ENCODE results near the gene S100A3. TPM values are rescaled to one million over a fixed set of nuclear protein-coding genes. Genes with fewer than 3 reads are reported as not detected.

S100A3 gene
- total and polyA plus RNA-seq, 12 donors = 0.30 to 6.3 (median 2.5) TPM; not detected in 6

DNA sequence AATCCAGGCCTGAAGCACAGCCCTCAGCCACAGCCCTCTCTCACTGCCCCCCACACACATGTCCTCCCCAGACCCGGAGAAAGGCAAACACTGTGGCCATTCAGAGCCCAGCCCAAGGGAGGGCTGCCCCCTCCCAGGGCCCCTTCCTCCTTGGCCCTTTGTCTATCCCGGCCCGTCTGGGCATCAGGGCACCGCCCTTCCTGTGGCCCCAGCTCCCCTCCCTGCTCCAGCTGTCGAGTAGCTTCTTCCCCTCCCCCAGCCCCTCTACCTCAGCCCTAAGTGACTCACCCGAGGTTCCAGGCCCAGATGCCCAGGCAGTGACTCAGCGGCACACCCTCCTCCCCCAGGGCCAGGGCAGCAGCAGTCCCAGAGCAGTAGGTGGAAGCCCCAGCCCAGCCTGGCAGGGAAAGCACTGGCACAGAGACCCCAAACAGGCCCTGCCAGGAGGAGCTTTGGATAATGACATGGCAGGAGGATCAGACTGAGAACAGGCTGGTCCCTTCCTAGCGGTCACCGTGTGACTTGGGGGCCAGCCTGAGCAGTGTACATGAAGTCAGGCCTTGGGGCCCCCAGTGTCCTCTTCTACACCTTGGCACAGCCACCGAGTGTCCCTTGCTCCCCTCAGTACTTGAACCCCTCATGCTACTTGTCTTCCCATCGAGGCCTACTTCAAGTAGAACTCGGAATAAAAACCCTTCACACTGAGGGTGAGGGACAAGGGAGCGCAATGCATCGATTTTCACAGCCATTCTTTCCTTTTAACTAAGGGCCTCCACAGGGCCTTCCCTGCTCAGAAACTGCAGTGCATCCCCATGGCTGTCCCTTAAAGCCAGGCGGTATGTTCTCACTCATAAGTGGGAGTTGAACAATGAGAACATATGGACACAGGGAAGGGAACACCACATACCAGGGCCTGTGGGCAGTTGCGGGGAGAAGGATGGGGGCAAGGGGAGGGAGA is 17.6 kb upstream of the S100A3 start:
- Histone ChIP-seq H3K27me3 (no peaks in the 10 kb centered on the region), H3K4me1 (peaks cover 26 to 44% (median 36%) of the 10 kb centered on the region in 9 donors), H3K36me3 (no peaks in the 10 kb centered on the region), H3K4me3 (peak overlapping the region in 1 of 10 donors; percentile 12), H3K9me3 (no peaks in the 10 kb centered on the region), H3K27ac (peak overlapping the region; percentile 51 to 96 (median 85))
- DNase-seq = peak; percentile 90 to 92
- peak; percentile 85 to 96 (median 94) for ATAC-seq
- intact Hi-C loops (cut with DNase I) = loop anchor here in 9 of 10 donors (1.0 to 10.0 kb wide), 7 partner anchors 21 to 214 kb away; partner anchors contain the start of genes S100A9 (in 3 of the 9), S100A4 (in 1 of the 9) and S100A6 (in 1 of the 9)
- WGBS, 2 donors = 48 to 64% methylated on average over 16 of the region's 16 CpGs
- TF ChIP-seq CTCF (IDR thresholded peaks at IDR 0.05) = no peak

GRCh38 chr1:153565529-153566374 is 16.7 kb upstream of the S100A3 start, which contains the start of gene S100A2:
Gene S100A2 (minus strand): TSS chr1:153565844. CDS start chr1:153563877, 1,967 bp downstream.
- no peak for DNase-seq
- peak within 1 kb of the TSS in 1 of 10 donors; percentile 12 for H3K4me3 ChIP-seq
- 62 to 64% methylated on average over 8 of the region's 8 CpGs for WGBS, 2 donors

DNA sequence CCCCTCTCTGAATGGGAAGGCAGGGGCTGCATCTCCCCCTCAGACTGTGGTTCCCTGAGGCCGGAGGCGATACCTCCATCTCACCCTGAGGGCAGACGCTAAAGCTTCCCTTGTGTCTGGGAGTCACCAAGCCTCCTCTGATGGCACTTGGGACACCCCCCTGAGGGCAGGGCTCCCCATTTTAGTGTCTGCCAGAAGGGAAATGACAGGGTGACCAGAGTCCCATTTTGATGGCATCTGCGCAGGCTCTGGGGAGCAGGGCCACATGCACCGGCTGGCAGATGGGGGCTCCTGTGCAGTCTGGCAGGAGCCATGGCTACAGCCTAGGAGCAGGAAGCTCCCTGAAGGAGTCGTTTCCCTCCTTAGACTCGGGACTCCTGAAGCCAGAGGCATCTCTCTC is 14.9 kb upstream of the S100A3 start:
- Histone ChIP-seq H3K27ac (no peak overlapping the region), H3K27me3 (no peaks in the 10 kb centered on the region), H3K9me3 (no peaks in the 10 kb centered on the region), H3K4me3 (no peak overlapping the region), H3K4me1 (peaks cover 26 to 42% (median 36%) of the 10 kb centered on the region in 9 donors), H3K36me3 (no peaks in the 10 kb centered on the region)
- intact Hi-C loops (cut with DNase I) = loop anchor here in 4 of 10 donors (10.0 kb wide), 2 partner anchors 49 to 209 kb away; partner anchors contain the start of gene S100A9 (in 3 of the 4)
- 84 to 88% methylated on average over 7 of the region's 7 CpGs for WGBS, 2 donors
- ATAC-seq = no peak
- no peak for DNase-seq
- no peak for TF ChIP-seq CTCF (IDR thresholded peaks at IDR 0.05)

More at GRCh38 chr1:153565529-153566374, 16.7 kb upstream of the S100A3 start, which contains the start of gene S100A2:
- no peak for TF ChIP-seq CTCF (IDR thresholded peaks at IDR 0.05)
- no peaks in the 10 kb centered on the region for H3K36me3 ChIP-seq
- intact Hi-C loops (cut with DNase I) = loop anchor here in 9 of 10 donors (1.0 to 10.0 kb wide), 7 partner anchors 20 to 213 kb away; partner anchors contain the start of genes S100A9 (in 3 of the 9), S100A4 (in 1 of the 9) and S100A6 (in 1 of the 9)
- H3K27ac ChIP-seq = peak within 1 kb of the TSS; percentile 51 to 96 (median 85)
- H3K9me3 ChIP-seq = no peaks in the 10 kb centered on the region
- peaks cover 26 to 42% (median 36%) of the 10 kb centered on the region in 9 donors for H3K4me1 ChIP-seq
- ATAC-seq = peak; percentile 1 to 50 (median 30)
- no peaks in the 10 kb centered on the region for H3K27me3 ChIP-seq

Data from heart right ventricle (tissue), 16 donors.